A375 (cell line): ENCODE data around the gene SBK3. TPM values are rescaled to one million over a fixed set of nuclear protein-coding genes. Genes with fewer than 3 reads are reported as not detected.

ENCODE experiments used
- total RNA-seq: library from RNA; depleted of rRNA; stranded (reverse); fragments of >200 nt; shearing (Covaris generic); gene quantifications from 2 replicates; pipeline ENCODE4 v1.2.3, GENCODE V29; 2014; rRNA removed

The SBK3 gene, protein sequence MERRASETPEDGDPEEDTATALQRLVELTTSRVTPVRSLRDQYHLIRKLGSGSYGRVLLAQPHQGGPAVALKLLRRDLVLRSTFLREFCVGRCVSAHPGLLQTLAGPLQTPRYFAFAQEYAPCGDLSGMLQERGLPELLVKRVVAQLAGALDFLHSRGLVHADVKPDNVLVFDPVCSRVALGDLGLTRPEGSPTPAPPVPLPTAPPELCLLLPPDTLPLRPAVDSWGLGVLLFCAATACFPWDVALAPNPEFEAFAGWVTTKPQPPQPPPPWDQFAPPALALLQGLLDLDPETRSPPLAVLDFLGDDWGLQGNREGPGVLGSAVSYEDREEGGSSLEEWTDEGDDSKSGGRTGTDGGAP
- 0.11 TPM in 1 of 2 replicates, not detected in the other for total RNA-seq

DNA sequence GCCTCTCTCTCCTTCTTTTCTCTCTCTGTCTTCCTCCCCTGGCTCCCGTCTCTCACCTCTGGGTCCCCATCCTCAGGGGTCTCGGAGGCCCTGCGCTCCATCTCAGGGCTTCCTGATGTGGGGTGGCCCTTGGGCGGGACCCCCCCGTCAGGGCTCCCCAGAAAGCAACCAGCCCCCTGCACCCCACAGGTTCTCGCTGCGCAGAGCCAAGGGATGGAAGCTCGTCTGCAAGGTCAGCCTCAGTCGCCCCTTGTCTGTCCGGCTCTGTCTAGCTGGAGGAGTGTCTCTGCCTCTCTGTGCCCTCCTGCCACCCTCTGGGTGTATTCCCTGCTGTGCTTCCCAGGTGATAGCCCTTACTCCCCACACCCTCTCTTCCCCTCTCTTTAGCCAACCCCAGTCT is at the start of gene SBK3:
TSS of gene SBK3 (minus strand) at position 101 of the 400 bp plus-strand sequence. CDS start at position 101, 0 bp downstream.

DNA sequence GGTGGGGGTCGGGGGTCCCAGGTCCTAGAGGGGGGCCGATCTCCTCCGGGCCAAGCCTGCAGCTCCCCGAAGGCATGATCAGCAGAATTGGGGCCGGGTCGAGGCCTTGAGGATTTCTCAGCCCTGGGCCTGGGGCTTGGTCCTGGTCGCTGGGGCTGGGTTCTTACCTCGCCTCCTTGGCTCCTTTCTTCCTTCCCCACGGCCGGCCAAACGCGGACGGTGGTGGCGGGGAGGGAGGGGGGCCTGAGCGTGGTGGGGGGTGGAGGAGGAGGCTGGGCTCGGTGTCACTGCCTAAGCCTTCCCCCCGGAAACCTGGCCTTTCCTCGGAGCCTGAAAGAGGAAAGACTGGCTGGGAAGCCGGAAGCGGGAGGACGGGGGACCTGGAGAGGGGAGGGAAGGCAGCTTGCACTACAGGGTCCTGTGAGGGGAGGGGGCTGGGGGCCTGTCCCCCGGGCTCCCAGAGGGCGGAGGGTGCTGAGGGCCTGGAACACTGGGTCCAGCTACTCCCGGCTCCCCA is 35.3 kb upstream of the SBK3 start, which contains the start of gene ZNF579:
TSS of gene ZNF579 (minus strand) at position 221 of the 517 bp plus-strand sequence. CDS start 1,209 bp downstream, outside the sequence.

DNA sequence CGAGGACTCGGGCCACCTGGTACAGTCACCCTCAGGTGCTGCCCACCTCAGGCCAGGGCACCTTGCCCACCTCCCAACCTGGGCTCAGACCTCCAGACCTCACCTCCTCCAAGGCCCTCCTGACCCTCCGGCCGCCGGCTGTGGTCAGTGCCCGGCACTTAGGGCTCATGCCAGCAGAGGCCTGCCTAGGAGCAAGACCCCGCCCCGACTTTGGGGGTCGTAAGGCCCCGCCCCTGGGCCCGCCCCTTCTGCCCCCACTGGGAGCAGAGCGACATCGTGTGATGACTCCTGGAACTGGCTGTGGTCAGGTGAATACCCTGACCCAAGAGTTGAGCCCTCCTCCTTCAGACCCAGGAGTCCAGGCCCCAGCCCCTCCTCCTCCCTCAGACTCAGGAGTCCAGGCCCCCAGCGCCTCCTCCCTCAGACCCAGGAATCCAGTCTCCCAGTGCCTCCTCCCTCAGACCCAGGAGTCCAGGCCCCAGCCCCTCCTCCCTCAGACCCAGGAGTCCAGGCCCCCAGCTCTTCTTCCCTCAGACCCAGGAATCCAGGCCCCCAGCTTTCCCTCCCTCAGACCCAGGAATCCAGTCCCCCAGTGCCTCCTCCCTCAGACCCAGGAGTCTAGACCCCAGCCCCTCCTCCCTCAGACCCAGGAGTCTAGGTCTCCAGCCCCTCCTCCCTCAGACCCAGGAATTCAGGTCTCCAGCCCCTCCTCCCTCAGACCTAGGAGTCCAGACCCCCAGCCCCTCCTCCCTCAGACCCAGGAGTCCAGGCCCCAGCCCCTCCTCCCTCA is 8.2 kb downstream of the SBK3 start, which contains the start of gene SBK2:
TSS of gene SBK2 (minus strand) at position 183 of the 790 bp plus-strand sequence. CDS start 839 bp downstream, outside the sequence.

Other genes starting within 250 kb of the SBK3 start
- not detected in 2 replicates for gene TMEM150B, start 220.2 kb downstream of the SBK3 start, total RNA-seq
- gene KMT5C, start 205.7 kb downstream of the SBK3 start, total RNA-seq = 16.7 and 17.0 TPM in 2 replicates
- 0.08 and 0.26 TPM in 2 replicates for gene COX6B2, start 190.8 kb downstream of the SBK3 start, total RNA-seq
- gene GARIN5B, start 182.3 kb downstream of the SBK3 start, total RNA-seq = not detected in 2 replicates
- gene IL11, start 175.1 kb downstream of the SBK3 start, total RNA-seq = 27.0 and 27.7 TPM in 2 replicates
- 0.45 and 1.4 TPM in 2 replicates for gene TMEM190, start 168.7 kb downstream of the SBK3 start, total RNA-seq
- 1.1 and 1.6 TPM in 2 replicates for gene TMEM238, start 161.3 kb downstream of the SBK3 start, total RNA-seq
- 710 and 881 TPM in 2 replicates for gene RPL28, start 159.6 kb downstream of the SBK3 start, total RNA-seq
- gene UBE2S, start 137.8 kb downstream of the SBK3 start, total RNA-seq = 1,207 and 1,551 TPM in 2 replicates
- 0.03 TPM in 1 of 2 replicates, not detected in the other for gene SHISA7, start 102.2 kb downstream of the SBK3 start, total RNA-seq
- 54.6 and 60.8 TPM in 2 replicates for gene ISOC2, start 83.9 kb downstream of the SBK3 start, total RNA-seq
- gene C19orf85, start 80.8 kb downstream of the SBK3 start, total RNA-seq = not detected in 2 replicates
- 6.7 and 6.9 TPM in 2 replicates for gene ZNF628, start 68.9 kb downstream of the SBK3 start, total RNA-seq
- gene NAT14, start 60.4 kb downstream of the SBK3 start, total RNA-seq = 39.9 and 45.6 TPM in 2 replicates
- 0.53 and 0.93 TPM in 2 replicates for gene SSC5D, start 57.1 kb downstream of the SBK3 start, total RNA-seq
- not detected in 2 replicates for gene SBK2, start 8.4 kb downstream of the SBK3 start, total RNA-seq
- 5.2 and 5.4 TPM in 2 replicates for gene ZNF579, start 35.3 kb upstream of the SBK3 start, total RNA-seq
- 9.3 and 10.3 TPM in 2 replicates for gene FIZ1, start 54.0 kb upstream of the SBK3 start, total RNA-seq
- 8.6 and 12.3 TPM in 2 replicates for gene ZNF524, start 54.7 kb upstream of the SBK3 start, total RNA-seq
- gene ZNF865, start 60.1 kb upstream of the SBK3 start, total RNA-seq = 2.7 and 3.7 TPM in 2 replicates
- 5.2 and 6.1 TPM in 2 replicates for gene ZNF784, start 79.0 kb upstream of the SBK3 start, total RNA-seq
- gene ZNF580, start 95.5 kb upstream of the SBK3 start, total RNA-seq = 15.3 and 22.6 TPM in 2 replicates
- gene ZNF581, start 98.1 kb upstream of the SBK3 start, total RNA-seq = 28.6 and 29.3 TPM in 2 replicates
- gene CCDC106, start 102.7 kb upstream of the SBK3 start, total RNA-seq = 26.5 and 33.1 TPM in 2 replicates
- 291 and 325 TPM in 2 replicates for gene U2AF2, start 109.5 kb upstream of the SBK3 start, total RNA-seq
- gene EPN1, start 129.7 kb upstream of the SBK3 start, total RNA-seq = 79.8 and 91.3 TPM in 2 replicates
- not detected in 2 replicates for gene NLRP9, start 192.9 kb upstream of the SBK3 start, total RNA-seq
- 1.0 and 2.7 TPM in 2 replicates for gene RFPL4A, start 213.6 kb upstream of the SBK3 start, total RNA-seq
- 0.37 TPM in 1 of 2 replicates, not detected in the other for gene RFPL4AL1, start 223.6 kb upstream of the SBK3 start, total RNA-seq